ENCODE data around the gene NKX1-2.

Gene NKX1-2

DNA sequence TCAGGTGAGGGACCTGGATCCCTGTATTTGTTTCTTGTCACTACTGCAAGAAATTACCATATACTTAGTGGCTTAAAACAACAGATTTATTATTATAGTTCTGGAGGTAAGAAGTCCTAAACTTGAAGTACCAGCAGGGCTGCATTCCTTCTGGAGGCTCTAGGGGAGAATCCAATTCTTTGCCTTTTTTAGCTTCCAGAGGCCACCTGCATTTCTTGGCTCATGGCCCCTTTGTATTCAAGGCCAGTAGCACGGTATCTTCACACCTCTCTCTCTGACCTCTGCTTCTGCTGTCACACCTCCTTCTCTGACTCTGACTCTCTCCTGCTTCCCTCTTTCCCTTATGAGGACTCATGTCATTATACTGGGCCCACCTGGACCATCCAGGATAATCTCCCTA lies 9.6 kb upstream of the NKX1-2 start:
- TF ChIP-seq ZFX (IDR thresholded peaks at IDR 0.05) (no peak), CTCF (conservative IDR thresholded peaks at IDR 0.05) (no peak)
- H3K27ac ChIP-seq, result no peak overlapping the region

- TF ChIP-seq ZFX (IDR thresholded peaks at IDR 0.05) (no peak), CTCF (conservative IDR thresholded peaks at IDR 0.05) (no peak)
- no peak overlapping the region for H3K27ac ChIP-seq
These were observed 9.1 kb upstream of the NKX1-2 start for GRCh38 chr10:124458889-124459288.

DNA sequence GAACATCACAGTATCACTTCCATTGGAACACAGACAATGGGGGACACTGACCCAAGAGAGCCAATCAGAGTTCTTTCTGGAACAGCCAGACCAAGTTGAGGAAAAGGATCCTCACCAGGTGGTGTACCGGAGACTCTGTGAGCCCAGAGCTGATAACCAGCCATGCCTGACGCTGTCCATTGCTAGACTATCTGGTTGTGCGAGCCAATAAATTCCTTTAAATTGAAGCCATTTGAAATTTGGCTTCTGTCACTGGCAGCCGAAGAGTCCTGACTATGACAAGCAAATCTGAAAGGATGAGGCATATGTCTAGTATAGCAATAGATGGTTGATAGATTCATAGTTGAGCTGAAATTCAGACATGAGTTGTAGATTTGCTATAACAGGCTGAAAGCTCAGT lies 8.6 kb upstream of the NKX1-2 start:
- TF ChIP-seq CTCF (conservative IDR thresholded peaks at IDR 0.05) (no peak), ZFX (IDR thresholded peaks at IDR 0.05) (no peak)
- no peak overlapping the region for H3K27ac ChIP-seq

GRCh38 chr10:124455441-124455840 lies 5.6 kb upstream of the NKX1-2 start:
- no peak overlapping the region for H3K27ac ChIP-seq
- TF ChIP-seq CTCF (conservative IDR thresholded peaks at IDR 0.05) (no peak), ZFX (IDR thresholded peaks at IDR 0.05) (no peak)

- H3K27ac ChIP-seq, result no peak overlapping the region
- no peak for TF ChIP-seq ZFX (IDR thresholded peaks at IDR 0.05)
- TF ChIP-seq CTCF (conservative IDR thresholded peaks at IDR 0.05), result no peak
These were observed 4.2 kb upstream of the NKX1-2 start for GRCh38 chr10:124453960-124454610.

GRCh38 chr10:124451276-124451675 lies 1.4 kb upstream of the NKX1-2 start:
- TF ChIP-seq CTCF (conservative IDR thresholded peaks at IDR 0.05), result no peak
- no peak for TF ChIP-seq ZFX (IDR thresholded peaks at IDR 0.05)
- H3K27ac ChIP-seq, result no peak overlapping the region

GRCh38 chr10:124450783-124451057 lies 885 bp upstream of the NKX1-2 start:
- no peak overlapping the region for H3K27ac ChIP-seq
- TF ChIP-seq CTCF (conservative IDR thresholded peaks at IDR 0.05) (no peak), ZFX (IDR thresholded peaks at IDR 0.05) (no peak)

All from C4-2B (cell line).